ENCODE measurements around the gene KRTAP12-4.

DNA sequence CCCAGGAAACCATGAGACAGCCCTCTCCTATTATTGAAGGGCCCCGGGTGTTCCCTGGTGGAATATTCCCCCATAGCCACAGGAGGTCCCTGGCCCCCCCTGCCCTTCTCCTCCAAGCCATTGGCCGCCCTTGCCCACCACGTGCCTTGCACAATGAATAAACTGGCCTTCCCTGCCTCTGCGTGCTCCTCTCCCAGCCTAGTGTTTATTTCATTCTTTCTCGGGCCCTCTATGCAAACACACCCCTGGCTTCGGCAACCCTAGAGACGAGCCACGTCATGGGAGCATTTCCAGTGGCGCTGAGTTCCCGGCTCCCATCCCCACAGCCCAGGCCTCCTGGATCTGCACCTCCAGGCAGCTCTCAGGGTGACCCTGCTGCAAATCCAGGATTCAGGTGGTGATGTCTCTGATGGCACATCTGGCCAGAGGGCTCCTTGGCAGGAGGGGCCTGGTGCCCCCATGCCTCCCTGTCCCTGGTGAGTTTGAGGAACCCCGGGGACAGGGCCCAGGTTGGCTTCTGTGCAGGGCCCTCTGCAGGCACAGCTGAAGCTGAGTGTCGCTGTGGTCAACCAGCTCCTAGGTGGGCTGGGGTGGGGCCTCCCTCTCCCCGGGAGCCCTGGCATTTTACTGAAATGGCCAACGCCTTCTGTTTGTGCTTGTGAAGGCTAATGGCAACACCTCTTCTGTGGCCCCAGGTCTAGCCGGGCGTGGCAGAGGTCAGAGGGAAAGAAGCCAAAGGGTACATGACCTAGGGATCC lies 48.7 kb upstream of the KRTAP12-4 start:
- TF ChIP-seq, protein P1, sequence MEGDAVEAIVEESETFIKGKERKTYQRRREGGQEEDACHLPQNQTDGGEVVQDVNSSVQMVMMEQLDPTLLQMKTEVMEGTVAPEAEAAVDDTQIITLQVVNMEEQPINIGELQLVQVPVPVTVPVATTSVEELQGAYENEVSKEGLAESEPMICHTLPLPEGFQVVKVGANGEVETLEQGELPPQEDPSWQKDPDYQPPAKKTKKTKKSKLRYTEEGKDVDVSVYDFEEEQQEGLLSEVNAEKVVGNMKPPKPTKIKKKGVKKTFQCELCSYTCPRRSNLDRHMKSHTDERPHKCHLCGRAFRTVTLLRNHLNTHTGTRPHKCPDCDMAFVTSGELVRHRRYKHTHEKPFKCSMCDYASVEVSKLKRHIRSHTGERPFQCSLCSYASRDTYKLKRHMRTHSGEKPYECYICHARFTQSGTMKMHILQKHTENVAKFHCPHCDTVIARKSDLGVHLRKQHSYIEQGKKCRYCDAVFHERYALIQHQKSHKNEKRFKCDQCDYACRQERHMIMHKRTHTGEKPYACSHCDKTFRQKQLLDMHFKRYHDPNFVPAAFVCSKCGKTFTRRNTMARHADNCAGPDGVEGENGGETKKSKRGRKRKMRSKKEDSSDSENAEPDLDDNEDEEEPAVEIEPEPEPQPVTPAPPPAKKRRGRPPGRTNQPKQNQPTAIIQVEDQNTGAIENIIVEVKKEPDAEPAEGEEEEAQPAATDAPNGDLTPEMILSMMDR (IDR thresholded peaks at IDR 0.05), result no peak
- TF ChIP-seq POLR2A (IDR thresholded peaks at IDR 0.05), result no peak

Measured in uterus (tissue), 2 donors.